Skin of body (tissue), 2 donors: ENCODE measurements around the gene UCP2. TPM values are rescaled to one million over a fixed set of nuclear protein-coding genes. Genes with fewer than 3 reads are reported as not detected.

Source experiments
- DNase-seq: peaks from one replicate; lab custom pipeline; 2025; lab: John Stamatoyannopoulos, UW
- total RNA-seq: library from RNA; depleted of rRNA; stranded (reverse); fragments of >200 nt; gene quantifications from one replicate; pipeline ENCODE4 v1.2.3, GENCODE V29; 2014

UCP2 gene, protein sequence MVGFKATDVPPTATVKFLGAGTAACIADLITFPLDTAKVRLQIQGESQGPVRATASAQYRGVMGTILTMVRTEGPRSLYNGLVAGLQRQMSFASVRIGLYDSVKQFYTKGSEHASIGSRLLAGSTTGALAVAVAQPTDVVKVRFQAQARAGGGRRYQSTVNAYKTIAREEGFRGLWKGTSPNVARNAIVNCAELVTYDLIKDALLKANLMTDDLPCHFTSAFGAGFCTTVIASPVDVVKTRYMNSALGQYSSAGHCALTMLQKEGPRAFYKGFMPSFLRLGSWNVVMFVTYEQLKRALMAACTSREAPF
- total RNA-seq, result 22.9 TPM

DNA sequence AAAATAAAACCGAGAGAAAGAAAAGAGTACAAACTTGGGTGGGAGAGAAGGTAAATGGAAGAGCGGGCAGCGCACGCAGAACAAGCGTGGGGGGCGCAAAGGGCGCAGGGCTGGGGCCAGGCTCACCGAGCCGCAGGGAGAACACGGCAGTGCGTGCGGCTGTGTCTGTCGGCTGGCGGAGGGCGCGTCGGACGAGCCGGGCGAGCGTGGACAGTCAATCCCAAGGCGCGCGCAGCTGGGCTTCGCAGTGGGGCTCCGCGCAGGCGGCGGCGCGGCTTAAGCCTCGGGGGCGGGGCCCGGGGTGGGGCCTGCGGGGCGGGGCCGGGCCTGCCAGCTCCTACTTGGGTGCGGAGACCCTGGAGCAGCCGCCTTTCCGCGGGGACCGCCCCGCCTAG is at the start of gene UCP2:
UCP2 (minus strand) TSS at position 249 of the 395 bp plus-strand sequence. CDS start 4,465 bp downstream, outside the sequence.
- DNase-seq, result peak; percentile 57

DNA sequence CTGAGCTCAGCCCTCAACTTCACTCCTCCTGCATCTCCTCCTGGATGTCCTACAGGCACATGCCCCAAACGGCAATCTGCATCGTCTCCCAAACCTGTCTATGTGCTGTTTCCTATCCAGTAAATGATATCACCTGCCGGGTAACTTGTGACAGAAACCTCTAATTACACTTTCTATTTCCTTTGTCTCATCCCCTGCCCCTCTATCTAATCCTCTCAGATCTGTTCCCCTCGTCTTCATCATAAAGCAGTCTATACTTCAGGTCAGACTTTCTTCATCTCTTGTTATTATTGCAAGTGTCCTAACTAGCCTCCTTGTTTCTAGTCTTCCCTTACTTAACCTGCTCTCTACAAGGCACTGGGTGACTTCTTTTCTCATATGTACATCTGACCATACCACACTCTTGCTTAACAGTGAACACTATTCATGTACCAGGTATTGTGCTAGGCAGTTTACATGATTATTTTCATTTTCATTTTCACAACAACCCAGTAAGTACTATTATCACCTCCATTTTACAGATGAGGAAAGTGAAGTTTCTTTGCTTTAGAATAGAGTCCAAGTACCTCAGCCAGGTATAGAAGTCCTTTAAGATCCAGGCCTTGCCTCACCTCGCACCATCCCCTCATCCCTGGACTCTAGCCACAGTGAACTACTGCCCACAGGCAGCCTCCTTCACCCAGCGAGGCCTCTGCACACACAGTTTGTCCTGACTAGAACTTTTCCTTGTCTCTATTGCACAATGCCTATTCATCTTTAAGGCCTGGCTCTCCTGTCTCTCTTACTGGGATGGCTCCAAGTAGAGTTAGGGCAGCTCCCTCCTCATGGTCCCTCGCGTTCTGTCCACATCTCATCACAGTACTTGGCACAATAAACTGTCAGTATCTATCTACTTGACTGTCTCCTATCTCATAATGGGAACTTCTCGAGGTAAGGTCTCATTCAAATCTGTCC is 48.4 kb upstream of the UCP2 start:
- no peak for DNase-seq

DNA sequence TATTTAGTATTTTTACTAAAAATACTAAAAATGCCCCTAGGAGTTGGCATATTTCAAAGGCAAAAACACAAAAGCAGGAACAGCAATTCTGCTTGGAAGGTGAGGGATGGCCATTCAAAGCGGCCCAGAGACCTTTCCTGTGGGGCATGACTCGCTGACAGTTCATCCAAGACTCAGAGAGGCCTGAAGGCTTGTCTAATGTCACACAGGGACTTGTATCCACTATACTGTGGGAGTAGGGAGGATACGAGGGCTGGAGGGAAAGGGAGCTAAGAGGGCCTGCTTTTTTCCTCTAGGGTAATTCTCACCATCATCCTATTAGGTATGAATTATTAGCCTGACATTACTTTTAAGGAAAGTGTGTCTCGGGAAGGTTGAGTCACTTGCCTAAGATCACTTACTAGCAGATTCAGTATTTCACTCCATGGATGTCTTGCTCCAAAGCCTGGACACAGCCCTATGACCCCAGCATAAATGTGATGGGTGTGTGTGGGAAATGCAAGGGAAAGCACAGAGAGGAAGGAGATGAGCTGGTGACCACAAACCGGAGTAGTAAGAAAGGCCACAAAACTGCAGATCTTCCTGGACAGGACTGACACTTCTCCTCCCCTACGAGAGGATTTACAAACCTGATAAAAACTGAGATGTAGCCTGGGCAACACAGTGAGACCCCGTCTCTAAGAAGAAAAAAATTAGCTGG is 43.0 kb upstream of the UCP2 start:
- no peak for DNase-seq

DNA sequence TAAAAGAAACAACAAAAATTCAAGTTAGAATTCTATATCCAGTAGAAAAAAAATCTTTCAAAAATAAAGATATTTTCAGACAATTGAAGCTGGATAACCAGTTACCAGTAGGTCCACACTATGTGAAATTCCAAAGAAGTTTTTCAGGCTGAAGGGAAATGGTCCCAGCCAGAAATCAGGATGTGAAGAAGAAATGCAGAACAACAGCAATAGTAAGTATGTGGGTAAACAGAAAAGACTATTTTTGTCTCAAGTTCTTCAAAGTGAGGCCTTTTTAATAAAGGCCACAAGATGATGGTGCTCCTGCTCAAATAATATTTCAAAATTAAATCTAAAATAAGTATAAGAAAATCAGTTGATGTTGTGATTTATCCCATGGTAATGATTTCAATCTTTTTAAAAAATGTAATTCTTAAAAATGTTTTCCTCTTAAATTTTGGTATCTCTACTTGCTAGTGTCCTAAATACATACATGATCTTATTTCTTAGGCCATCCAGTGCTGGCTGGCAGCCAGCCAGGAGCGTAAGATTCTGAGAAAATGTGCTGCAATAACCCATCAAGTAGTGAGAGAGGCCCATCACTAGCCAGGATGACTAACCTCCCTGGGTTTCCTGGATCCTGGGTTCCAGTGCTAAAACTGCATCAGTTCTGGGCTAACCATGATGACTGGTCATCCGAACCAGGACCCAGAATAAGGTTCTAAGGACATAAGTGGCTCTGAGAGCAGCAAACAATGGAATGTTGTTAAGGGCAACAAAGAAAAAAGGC is 41.8 kb upstream of the UCP2 start:
- no peak for DNase-seq

DNA sequence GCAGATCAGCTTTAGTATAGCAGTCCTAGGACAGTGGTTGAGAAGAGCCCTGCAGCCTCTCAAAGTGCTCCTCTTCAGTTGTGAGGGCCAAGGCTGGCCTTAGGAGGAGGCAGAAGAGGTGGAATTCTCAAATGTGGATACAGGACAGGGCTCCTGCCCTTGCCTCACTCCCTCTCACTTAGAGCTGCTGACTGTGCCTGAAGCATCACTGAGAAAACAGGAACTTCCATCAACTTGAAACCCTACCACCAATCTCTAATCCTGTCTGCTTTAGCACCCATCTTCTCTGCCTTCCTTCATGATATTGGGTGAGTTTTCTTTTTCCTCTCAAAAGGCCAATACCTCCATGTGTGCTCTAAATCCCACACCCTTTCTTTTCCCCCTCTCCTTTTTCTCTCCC is 40.6 kb upstream of the UCP2 start:
- DNase-seq, result no peak

DNA sequence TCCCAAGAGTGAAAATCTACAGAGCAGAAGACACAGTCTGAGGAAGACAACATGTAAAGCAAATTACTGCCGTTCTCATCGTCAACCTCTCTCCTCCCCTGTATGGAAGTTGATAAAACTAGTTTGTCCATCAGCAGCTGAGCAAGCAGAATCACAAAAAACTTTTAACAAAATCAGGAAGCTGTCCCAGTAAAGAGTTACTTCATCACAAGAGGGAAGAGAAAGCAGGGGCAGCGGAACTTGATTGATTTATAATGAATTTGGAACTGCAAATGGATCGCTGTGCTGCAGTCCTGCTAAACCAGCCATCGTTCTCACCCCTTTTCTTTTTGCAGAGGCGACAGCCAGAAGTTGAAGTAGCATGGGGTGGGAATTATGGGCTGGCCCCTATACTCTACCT is 39.9 kb upstream of the UCP2 start:
- DNase-seq, result no peak

DNA sequence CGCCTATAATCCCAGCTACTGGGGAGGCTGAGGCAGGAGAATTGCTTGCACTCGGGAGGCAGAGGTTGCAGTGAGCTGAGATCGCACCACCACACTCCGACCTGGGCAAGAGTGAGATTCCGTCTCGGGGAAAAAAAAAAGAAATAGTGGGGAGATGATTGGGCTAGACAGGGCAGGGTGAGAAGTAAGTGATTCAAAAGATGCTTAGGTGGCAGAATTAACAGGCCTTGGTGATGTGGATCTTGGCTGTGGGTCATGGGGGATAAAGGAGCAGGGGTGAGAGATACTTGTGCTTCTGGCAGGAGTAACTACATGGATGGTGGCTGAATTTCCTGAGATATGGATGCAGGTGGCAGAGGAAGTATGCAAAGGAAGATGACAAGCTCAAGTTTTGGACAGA is 39.4 kb upstream of the UCP2 start:
- no peak for DNase-seq

DNA sequence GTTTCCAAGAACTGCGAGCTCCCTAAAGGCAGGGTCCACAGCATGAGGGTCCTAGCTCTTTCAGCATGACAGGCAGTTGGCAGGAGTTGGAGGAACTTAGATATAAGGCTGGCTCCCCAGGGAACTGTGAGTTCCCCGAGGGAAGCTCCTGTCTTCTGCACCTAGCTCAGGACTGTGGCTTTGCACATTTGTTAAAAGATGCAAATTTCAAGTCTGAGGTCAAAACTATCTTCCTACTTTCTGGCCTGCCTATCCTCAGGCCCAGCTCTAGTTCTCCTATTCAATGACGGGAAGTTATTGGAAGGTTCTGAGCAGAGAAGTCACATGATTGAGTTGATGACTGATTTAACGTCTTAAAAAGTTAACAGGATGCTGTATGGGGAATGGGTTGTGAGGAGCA is 37.9 kb upstream of the UCP2 start:
- DNase-seq, result no peak

DNA sequence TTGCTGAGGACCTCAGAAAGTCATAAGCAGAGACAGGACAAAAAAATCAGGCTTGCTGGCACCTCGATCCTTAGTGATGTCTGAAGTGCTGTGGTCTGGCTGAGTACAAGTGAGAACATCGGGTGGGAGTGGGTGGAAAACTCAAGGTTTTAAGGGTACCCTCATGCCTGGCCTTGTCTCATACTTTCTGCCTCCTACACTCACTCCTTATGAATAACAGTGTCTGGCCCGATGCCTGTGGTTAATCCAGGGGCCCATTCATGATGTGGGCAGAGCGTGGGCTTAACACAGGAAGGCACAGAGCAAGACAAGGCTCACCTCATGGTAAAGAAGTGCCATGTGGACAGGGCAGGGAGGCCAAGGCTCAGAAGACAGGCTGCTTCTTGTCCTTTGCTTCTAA is 37.2 kb upstream of the UCP2 start:
- no peak for DNase-seq

DNA sequence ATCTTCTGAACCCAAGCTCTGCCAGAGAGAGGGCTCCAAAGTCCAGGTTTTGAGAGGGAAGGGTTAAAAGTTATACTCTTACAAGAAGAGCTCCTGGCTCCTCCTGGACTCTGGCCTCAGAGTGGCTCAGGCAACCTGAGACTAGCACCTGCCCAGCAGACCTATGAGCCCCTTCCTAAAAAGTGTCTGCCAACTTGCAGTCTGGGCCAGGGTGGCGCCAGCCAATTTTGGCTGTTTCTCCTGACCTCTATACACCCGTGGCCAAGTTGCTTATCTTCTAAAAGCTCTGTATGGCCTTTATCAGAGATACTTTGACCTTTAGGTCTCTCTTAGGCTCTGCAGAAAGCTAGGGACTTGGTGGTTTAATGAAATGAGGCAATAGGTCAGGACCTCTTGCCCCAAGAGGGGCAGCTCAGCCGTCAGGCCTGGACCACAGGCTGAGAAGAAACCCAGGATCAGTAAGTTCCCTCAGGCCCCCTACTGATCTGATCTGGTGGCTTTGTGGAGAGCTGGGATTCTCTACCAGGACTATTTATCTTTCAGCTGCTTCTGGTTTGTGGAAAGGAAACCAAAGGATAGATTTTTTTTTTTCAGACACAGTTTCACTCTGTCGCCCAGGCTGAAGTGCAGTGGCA is 36.6 kb upstream of the UCP2 start:
- DNase-seq, result no peak

DNA sequence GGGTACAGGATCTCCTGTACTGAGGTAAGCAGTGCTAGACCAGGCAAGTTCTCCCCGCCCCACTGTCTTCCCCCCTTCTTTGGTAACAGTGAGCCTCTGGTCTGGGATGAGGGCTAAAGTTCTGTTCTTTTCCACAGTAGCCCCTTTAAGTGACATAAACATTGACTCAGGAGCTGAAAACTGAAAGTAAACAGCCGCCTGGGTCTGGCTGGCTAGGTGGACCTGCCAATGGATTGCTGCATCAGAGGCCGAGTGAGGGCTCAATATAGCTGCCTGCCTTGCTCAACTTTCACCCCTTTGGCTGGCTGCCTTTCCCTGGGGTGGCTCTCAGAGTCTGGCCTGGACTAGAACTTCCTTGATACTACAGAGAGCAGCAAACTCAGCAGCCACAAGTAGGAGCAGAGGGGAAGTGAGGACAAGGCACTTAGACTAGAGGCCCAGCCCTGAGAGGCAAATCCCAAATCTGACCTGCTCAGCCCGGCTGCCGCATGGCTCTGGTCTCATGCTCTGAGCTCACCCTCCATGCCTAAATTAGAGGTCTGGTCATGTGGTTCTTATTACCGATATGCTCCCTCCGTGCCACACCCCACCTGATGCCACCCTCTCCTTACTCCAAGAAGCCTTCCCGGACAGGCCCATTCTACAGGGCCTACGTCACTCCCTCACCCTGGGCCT is 35.8 kb upstream of the UCP2 start:
- peak; percentile 45 for DNase-seq

DNA sequence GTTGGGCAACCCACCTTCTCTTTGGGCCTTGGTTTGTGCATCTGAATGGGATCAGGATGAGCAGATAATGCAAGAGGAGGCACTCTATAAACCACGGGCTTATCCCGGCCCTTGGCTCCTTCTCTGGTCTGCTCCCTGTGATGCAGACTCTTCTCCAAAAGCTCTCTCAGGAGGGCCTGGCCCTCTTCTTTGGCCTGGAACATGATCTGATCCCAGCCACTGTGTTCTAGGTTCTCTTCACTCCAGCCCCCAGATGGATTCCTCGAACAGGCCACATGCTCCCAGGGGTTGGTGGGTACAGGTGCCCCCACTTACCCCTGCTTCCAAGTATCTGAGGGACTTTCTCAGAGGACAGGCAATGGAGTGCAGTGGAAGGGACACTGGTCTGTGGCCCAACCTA is 35.0 kb upstream of the UCP2 start:
- no peak for DNase-seq

DNA sequence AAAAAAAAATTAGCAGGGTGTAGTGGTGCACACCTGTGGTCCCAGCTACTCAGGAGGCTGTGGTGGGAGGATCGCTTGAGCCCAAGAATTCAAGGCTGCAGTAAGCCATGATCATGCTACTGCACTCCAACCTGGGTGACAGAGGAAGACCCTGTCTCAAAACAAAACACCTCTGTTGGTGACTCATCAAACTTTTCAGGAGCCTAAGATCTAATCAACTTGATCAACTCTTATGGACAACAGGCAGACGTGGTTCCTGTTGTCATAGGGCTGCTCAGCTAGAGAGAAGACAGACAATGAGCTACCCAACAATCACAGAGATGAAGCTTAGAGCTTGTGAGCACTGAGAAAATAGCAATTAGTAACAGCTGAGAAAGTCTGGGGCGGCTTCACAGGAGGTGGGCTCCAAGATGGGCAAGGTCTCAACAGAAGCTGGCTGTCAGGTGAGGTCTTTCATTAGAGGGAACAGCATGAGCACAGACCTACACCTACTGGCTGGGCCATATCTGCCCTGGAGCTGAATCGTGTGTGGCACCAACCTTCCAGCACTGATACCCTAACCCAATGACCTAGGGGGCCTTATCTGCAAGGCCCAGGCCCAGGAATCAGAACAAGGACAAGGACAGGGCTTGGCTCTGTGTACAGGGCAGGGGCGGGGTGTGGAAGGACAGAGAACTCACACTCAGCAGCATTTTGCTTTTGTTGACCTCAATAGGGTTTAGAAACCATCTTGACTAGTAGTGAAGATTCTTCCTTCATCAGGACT is 33.5 kb upstream of the UCP2 start:
- DNase-seq, result no peak

DNA sequence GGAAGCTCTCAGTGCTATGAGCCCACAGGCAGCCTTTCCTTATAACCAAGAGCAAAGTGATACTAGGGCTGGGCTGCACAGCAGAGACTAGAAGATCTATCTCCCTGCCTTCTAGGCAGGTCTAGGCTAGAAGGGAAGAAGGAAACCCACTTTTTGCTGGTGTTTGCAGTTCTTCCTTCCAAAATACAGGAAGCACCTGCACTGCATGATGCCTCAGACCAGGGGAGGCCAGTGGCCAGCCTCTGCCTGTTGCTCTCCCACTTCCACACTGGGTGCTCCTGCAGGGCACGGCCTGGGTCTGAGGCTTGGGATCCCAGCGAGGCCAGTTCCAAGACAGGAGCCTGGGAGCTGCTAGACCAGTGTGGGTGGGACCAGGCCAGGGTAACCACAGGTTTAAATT is 32.2 kb upstream of the UCP2 start:
- no peak for DNase-seq

DNA sequence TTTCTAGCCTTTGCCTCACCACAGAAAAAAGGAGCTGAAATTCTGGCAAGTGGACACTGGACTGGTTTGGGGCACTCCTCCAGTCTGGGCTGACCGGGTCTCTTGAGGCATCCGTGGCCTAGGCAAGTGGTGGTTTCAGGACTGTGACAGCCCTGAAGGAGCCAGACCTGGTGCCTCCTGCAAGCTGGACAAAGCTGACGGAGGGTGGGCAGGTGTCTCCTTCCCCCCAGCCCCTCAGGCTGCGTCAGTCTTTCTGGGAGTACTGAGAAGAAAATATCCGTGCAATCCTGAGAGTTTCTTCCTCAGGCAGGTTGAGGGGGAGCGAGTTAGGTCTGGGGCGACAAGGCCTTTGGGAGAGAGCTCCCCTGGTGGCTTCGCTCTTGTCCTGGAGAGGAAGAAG is 30.5 kb upstream of the UCP2 start:
- no peak for DNase-seq

DNA sequence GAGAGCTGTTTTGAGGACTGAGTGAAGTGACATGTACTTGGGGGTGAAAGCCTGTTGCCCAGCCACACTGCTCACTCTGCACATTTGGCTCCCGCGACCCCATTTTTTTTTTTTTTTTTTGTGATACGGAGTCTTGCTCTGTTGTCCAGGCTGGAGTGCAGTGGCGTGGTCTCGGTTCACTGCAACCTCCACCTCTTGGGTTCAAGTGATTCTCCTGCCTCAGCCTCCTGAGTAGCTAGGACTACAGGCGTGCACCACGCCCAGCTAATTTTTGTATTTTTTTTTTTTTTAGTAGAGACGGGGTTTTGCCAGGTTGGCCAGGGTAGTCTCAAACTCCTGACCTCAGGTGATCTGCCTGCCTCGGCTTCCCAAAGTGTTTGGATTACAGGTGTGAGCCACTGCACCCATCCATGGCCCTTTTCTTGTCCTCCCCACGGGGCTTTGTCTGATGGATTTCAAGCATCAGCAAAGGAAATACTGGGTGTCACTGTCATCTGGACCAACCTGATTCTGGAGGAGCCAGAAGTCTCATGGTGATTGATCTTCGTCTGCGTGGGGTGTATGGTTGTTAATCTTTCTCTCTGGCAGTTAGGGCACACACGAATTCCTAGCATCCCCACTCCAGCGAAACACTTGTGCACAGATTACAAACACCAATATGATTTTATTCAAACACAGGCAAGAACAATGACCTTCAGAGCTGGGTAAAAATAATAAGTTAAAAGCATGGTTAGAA is 29.6 kb upstream of the UCP2 start:
- no peak for DNase-seq

DNA sequence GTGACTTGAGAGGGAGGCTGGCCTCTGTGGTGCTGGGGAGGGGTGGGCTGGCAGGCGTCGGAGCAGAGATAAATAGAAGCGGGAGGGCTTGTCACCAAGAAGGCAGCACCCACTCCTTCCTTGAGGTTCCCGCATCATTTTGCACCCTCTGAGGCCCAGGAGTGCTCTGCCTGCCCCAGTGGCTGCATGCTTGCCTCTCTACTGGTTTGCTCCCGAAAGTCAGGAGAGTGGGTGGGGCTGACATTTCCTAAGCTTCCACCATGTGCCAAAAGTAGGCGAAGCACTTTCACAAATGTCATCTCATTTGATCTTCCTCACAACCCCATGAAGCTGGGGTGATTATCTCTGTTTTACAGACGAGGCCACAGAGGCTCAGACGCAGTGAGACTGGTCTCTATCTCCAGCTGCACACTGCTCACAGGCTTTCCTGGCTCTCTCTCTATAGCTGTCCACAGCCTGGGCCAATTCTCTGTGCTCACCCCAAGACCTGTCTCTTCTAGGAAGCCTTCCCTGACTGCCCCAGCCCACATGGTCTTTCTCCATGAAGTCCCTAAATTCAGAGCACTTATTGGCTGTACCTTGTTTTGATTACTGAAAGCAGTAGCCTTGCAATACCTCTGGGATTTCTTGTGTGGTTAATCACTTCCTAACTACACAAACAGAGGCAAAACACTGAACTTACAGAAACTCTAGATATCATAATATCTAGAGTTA is 28.9 kb upstream of the UCP2 start:
- peak; percentile 5 for DNase-seq
